Activated CD4-positive, CD25-positive, alpha-beta regulatory T cell treated with anti-CD3 and anti-CD28 coated beads, Interleukin-2, amount 50 U/mL, for 72 hours (primary cell): Measurements from ENCODE around the gene MAP3K4.

Experiments
- DNase-seq: peaks from one replicate; pipeline ENCODE4 v3.0.0; 2021

The MAP3K4 gene

DNA sequence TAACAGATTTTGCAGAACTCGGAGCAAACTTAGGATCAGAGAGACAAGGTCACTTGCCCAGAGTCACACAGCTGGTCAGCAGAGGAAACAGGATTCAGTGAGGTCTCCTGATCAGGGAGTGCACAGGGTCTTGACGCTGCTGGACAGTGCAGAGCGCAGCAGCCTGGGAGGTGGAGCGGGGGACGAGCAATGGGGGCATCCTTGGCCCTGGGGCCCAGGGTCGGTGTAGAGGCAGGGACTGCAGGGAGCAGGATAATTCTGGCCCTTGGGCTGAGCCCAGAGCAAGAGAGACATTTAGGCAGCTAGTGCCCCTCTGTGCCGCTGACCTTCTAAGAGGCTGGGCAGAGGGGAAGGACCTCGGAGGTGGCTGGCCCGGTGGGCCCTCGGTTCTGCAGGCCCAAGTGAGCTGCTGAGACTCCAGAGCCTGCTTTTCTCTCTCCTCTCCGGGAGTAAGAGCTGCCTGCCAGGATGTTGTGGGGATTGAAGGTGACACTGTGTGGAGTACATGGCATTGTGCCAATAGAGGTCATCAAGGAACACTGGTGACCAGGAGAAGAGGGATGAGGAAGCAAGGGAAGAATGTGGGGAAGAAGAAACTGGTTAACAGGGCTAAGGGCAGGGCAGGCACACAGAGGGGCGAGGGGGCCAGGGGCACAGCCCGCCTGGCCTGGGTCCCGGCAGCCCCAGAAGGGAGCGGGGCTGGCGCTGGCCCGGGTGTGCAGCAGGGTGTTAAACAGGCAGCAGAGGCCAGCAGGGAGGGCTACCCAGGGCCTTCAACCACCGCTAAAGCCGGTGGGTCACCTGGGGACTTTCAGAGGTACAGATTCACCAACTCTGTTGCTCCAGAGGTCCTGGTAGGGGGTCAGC lies 160.3 kb downstream of the MAP3K4 start:
- no peak for DNase-seq

- no peak for DNase-seq
These were observed 160.9 kb downstream of the MAP3K4 start for GRCh38 chr6:161152527-161152862.

- no peak for DNase-seq
These were observed 161.5 kb downstream of the MAP3K4 start for GRCh38 chr6:161152907-161153662.

DNA sequence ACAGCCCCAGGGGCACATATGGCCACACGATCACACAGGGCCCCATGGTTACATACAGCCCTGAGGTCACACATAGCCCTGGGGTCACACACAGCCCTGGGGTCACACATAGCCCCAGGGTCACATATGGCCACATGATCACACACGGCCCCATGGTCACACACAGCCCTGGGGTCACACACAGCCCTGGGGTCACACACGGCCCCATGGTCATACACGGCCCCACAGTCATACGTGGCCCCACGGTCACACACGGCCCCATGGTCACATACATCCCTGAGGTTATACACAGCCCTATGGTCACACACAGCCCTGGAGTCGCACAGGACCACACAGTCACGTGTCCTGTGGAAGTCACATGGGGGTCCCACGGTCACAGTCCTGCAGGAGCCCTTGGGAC lies 162.2 kb downstream of the MAP3K4 start:
- no peak for DNase-seq

GRCh38 chr6:161154796-161155335 lies 163.3 kb downstream of the MAP3K4 start:
- DNase-seq = no peak

GRCh38 chr6:161161121-161161520 lies 169.6 kb downstream of the MAP3K4 start:
- no peak for DNase-seq

- no peak for DNase-seq
These were observed 170.5 kb downstream of the MAP3K4 start for GRCh38 chr6:161161889-161162624.

DNA sequence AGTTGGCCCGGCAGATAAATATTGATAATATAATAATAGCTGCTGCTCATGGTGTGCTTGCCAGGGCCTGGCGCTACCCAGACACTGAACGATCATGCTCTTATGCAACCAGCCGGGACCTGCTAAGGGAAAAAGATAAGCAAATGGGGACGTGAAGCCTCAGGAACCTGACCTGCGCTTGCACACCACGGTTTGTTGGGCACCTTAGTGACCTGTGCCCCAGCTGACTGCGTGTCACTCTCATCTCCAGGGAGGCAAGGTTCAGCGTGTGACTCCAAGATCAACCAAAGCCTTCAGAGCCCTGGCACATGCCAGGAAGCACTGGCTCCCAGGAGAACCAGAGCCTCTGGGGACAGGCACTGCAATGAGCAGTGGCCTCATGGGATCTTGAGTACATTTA lies 171.2 kb downstream of the MAP3K4 start:
- DNase-seq = no peak

- no peak for DNase-seq
These were observed 172.1 kb downstream of the MAP3K4 start for GRCh38 chr6:161163466-161164181.

- DNase-seq = no peak
These were observed 172.6 kb downstream of the MAP3K4 start for GRCh38 chr6:161164182-161164625.

DNA sequence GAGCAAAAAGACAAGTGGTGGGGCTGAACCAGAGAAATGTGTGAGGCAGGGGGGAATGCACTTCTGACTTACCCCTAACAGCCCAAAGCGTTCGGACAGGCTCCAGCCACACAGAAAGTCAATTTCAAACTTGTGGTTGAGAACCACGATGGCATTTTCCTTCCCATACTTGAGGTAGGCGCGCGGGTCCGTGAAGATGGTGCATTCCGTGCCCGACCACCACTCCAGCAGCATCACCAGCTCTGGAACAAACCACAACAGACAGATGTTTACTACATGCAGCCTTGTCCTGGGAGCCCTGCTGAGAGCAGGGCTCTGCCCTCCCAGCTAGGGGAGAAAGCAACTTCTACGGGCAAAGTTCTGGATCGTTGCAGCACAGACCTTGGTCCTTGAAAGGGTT lies 174.6 kb downstream of the MAP3K4 start:
- DNase-seq = no peak

- DNase-seq = no peak
These were observed 175.1 kb downstream of the MAP3K4 start for GRCh38 chr6:161166677-161167076.
